Upper lobe of left lung (tissue), 6 donors: ENCODE results near the gene ABHD16B. TPM values are rescaled to one million over a fixed set of nuclear protein-coding genes. Genes with fewer than 3 reads are reported as not detected.
A peak's percentile ranks its signal among the peaks of the same experiment; 100 is the strongest.

Source experiments
- ATAC-seq, 2 donors: fragments of 200-7000 bp; cut with Tn5 transposase; one replicate each; pipeline ENCODE4 v1.9.1; 2022; ENCODE audit warnings: mild to moderate bottlenecking in 2 of 2, moderate library complexity in 2 of 2; ENCODE audit not compliant: low FRiP score in 2 of 2
- DNase-seq, 2 donors: peaks; one replicate each; pipeline ENCODE4 v3.0.0-alpha.2; 2019 to 2020
- H3K27ac ChIP-seq, 4 donors: fragments of 200-600 bp; sonication (generic); one replicate each; pipeline ENCODE4 v1.5.1; 2016 to 2019
- H3K27me3 ChIP-seq, 4 donors: fragments of 200-600 bp; sonication (generic); one replicate each; pipeline ENCODE4 v1.5.1; 2017 to 2019
- H3K36me3 ChIP-seq, 4 donors: fragments of 200-600 bp; sonication (generic); one replicate each; pipeline ENCODE4 v1.5.1; 2016 to 2019
- H3K4me1 ChIP-seq, 4 donors: fragments of 200-600 bp; sonication (generic); one replicate each; pipeline ENCODE4 v1.5.1; 2018 to 2019
- H3K4me3 ChIP-seq, 4 donors: fragments of 200-600 bp; sonication (generic); one replicate each; pipeline ENCODE4 v1.5.1; 2017 to 2019; ENCODE audit warnings: mild to moderate bottlenecking in 2 of 4, moderate library complexity in 1 of 4
- H3K9me3 ChIP-seq, 4 donors: fragments of 200-600 bp; sonication (generic); one replicate each; pipeline ENCODE4 v1.5.1; 2018 to 2019
- EP300 ChIP-seq, 4 donors: sonication (generic); formaldehyde crosslinking; IDR thresholded peaks; one replicate each; pipeline ENCODE4 v1.5.1; 2017; ENCODE audit warnings: antibody characterized with exemption in 4 of 4, control low read depth in 2 of 4
- POLR2A ChIP-seq, 4 donors: fragments of 450-650 bp; IDR thresholded peaks; one replicate each; pipeline ENCODE4 v1.5.1; 2016 to 2017; ENCODE audit warnings: antibody characterized with exemption in 4 of 4, mild to moderate bottlenecking in 2 of 4
- POLR2AphosphoS5 ChIP-seq, 2 donors: sonication (generic); formaldehyde crosslinking; IDR thresholded peaks; one replicate each; pipeline ENCODE4 v1.5.1; 2017; ENCODE audit warnings: antibody characterized with exemption in 2 of 2
- WGBS, 2 donors: methylation state at CpG; one replicate each; pipeline ENCODE4 v1.1.5; 2017 to 2018; 5-methylcytosine and 5-hydroxymethylcytosine counted together
- total RNA-seq, 6 donors: library from RNA; depleted of rRNA in 4 of 6; stranded (reverse); fragments of >200 nt in 4 of 6; gene quantifications; one replicate each; pipeline versions ENCODE4 v1.1.0 to v1.2.1, GENCODE V29; 2016 to 2021
- TF ChIP-seq, protein P1 (sequence below), 6 experiments: fragments of 450-650 bp in 4 of 6; fragments of 200-600 bp in 2 of 6; sonication (generic) in 2 of 6; IDR thresholded peaks; one replicate each; pipeline ENCODE4 v1.5.1; 2016 to 2019; ENCODE audit warnings: antibody characterized with exemption in 6 of 6
- donor health status: DM: no; HTN: no; CAD: no; lungs with moderate emphysema.
- donor health status: DM: no; HTN: yes; CAD: no; lungs with severe emphysema.

Gene ABHD16B
- total RNA-seq, 6 donors from 2014 or later: 0.23 TPM; not detected in 5

DNA sequence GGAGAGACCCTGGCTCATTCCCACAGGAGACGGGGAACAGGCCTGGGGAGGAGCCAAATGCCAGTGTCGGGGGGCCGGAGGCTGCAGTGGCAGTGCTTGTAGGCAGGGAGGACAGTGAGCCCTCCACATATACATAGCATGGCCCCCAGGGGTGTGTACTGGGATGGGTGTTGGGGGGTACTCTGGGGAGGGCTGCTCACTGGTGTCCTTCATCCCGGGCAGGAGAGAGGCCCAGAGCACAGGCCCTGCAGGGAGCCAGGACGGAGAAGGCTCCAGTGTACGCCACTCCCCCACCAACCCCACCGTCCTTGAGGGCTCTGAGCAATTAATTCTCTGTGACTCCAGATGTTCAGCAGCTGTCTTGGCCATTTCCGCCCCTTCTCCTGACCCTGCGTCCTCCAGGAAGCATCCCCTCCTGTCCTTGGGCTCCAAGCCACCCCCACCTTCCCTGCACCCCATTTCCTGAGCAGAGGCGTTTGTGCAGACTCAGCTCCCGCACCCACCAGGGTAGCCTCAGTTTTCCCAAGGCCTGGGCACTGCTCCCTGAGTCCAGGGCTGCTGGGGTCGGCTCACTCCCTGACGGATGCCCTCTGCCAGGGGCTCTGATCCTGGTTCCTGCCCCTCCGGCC lies 3.4 kb upstream of the ABHD16B start:
- Histone ChIP-seq H3K36me3 (peaks cover 0 to 19% (median 13%) of the 10 kb centered on the region in 4 donors), H3K27ac (peak overlapping the region; percentile 42 to 80 (median 66)), H3K4me1 (peaks cover 50 to 77% (median 58%) of the 10 kb centered on the region in 4 donors), H3K27me3 (peaks cover 0 to 5% (median 0%) of the 10 kb centered on the region in 4 donors), H3K4me3 (no peak overlapping the region), H3K9me3 (no peaks in the 10 kb centered on the region)
- TF ChIP-seq, protein P1, sequence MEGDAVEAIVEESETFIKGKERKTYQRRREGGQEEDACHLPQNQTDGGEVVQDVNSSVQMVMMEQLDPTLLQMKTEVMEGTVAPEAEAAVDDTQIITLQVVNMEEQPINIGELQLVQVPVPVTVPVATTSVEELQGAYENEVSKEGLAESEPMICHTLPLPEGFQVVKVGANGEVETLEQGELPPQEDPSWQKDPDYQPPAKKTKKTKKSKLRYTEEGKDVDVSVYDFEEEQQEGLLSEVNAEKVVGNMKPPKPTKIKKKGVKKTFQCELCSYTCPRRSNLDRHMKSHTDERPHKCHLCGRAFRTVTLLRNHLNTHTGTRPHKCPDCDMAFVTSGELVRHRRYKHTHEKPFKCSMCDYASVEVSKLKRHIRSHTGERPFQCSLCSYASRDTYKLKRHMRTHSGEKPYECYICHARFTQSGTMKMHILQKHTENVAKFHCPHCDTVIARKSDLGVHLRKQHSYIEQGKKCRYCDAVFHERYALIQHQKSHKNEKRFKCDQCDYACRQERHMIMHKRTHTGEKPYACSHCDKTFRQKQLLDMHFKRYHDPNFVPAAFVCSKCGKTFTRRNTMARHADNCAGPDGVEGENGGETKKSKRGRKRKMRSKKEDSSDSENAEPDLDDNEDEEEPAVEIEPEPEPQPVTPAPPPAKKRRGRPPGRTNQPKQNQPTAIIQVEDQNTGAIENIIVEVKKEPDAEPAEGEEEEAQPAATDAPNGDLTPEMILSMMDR (IDR thresholded peaks at IDR 0.05): no peak
- TF ChIP-seq POLR2AphosphoS5 (IDR thresholded peaks at IDR 0.05) (no peak), EP300 (IDR thresholded peaks at IDR 0.05) (no peak), POLR2A (IDR thresholded peaks at IDR 0.05) (no peak)
- DNase-seq (peak in 1 of 2 donors; percentile 61), ATAC-seq (peak in 1 of 2 donors; percentile 7)
- 30 to 34% methylated on average over 10 to 12 of the region's 14 CpGs for WGBS, 2 donors

DNA sequence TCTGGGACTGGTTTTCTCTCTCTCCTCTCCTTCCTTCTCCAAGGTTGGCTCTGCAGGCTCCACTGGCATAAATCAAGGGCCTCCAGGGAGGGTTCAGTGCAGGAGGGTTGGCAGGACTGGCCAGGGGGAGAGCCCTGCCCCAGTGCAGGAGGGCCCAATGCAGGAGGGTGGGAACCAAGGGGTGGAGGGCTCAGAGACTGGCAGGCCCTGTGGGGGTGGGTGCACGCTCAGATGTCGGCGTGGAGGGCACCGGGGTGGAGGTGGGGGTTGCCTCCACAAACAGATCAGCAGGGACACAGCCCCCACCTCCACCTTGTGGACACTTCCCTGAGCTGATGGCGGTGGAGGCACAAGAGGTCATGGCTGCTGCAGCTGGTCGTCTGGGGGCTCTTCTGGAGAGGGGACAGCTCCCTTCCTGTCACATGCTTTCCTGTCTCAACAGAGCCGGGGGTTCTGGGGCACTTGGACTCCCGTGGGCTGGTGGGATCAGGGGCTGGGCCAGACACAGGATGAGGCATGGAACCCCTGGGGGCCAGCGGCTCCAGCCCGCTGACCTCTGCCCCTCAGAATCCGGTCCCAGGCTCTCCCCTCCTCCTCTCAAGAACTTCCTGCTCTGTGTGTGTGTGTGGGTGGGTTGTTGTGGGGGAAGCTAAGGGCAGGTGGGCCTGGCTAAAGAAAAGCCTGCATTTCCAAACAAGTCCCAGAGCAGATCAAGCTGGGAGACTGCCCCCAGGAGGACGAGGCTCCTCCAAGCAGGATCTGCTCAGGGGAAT lies 2.7 kb upstream of the ABHD16B start:
- Histone ChIP-seq H3K4me1 (peaks cover 55 to 83% (median 62%) of the 10 kb centered on the region in 4 donors), H3K27ac (peak overlapping the region; percentile 42 to 80 (median 66)), H3K9me3 (no peaks in the 10 kb centered on the region), H3K4me3 (no peak overlapping the region), H3K27me3 (peaks cover 0 to 5% (median 0%) of the 10 kb centered on the region in 4 donors), H3K36me3 (peaks cover 0 to 19% (median 13%) of the 10 kb centered on the region in 4 donors)
- TF ChIP-seq, protein P1 (IDR thresholded peaks at IDR 0.05): peak in 2 of 6 experiments; percentile 19 to 28
- TF ChIP-seq EP300 (IDR thresholded peaks at IDR 0.05) (no peak), POLR2A (IDR thresholded peaks at IDR 0.05) (peak in 1 of 4 donors; percentile 3), POLR2AphosphoS5 (IDR thresholded peaks at IDR 0.05) (peak; percentile 10 to 19)
- ATAC-seq: peak; percentile 1 to 24
- WGBS, 2 donors: 0 to 8% methylated on average over 5 to 11 of the region's 12 CpGs
- DNase-seq: peak in 1 of 2 donors; percentile 72

DNA sequence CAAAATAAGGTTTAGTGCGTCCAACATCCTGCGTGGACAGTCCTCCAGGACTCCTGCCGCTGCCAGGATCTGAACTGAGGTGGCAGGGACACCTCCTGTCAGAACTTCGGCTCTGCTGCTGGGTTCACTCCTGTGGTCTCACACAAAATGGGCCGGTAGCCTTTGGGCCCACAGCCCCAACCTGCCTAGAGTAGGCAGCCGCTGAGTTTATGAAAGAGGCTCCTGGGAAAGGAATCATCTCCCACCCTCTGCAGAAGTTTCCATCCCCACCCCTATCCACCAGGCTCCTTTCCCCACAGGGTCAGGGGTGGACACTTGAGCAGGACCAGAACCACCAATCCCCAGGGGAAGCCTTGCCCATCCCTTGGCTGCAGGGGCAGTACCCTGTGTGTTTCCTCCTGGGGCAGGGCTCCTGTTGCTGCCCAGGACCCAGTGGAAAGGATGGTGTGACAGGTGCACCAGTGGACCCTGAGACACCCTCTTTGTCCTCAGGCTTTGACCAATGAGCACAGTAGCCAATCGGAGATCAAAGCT lies 2.1 kb upstream of the ABHD16B start:
- DNase-seq: no peak
- H3K27me3 ChIP-seq: peaks cover 0 to 5% (median 0%) of the 10 kb centered on the region in 4 donors
- TF ChIP-seq POLR2A (IDR thresholded peaks at IDR 0.05): no peak
- TF ChIP-seq, protein P1 (IDR thresholded peaks at IDR 0.05): peak in 1 of 6 experiments; percentile 3
- 45 to 50% methylated on average over 2 to 7 of the region's 7 CpGs for WGBS, 2 donors
- no peak for ATAC-seq
- H3K4me3 ChIP-seq: no peak overlapping the region
- H3K4me1 ChIP-seq: peaks cover 51 to 83% (median 59%) of the 10 kb centered on the region in 4 donors
- H3K27ac ChIP-seq: peak overlapping the region; percentile 42 to 80 (median 66)
- peaks cover 0 to 19% (median 13%) of the 10 kb centered on the region in 4 donors for H3K36me3 ChIP-seq
- H3K9me3 ChIP-seq: no peaks in the 10 kb centered on the region

DNA sequence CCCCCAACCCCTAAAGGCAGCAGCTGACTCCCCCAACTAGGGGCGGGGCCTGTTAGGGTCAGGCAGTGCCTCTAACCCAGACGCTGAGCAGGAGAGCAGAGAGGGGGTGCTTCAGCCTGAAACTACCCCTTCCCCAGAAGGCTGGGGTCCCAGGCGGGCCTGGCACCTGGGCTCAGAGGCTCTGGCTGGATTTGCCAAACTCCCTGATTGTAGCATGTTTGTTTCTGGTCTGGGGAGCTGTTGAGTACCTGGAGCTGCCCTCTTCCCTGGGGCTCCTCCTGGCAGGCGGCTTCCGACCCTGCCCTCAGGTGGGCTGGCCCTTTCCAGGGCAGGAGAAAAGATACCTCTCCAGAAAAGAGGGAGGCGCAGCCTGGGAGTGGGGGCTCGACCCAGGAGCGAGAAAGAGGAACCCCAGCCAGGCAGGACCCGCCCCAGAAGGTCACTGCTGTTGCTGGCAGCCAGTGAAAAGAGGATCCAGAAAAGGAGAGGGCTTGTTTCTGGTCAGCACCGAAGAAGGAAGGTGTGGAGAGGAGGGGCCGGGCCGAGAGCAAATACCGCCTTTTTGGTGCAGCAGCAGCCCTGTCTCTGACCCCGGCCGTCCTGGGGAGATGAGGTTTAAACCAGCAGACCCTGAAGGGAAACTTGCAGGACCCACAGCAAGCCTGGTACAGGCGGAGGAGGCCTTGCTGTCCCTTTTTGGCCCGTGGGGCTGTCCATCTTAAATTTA lies 810 bp upstream of the ABHD16B start:
- Histone ChIP-seq H3K36me3 (peaks cover 0 to 19% (median 13%) of the 10 kb centered on the region in 4 donors), H3K9me3 (no peaks in the 10 kb centered on the region), H3K4me3 (no peak overlapping the region), H3K27me3 (peaks cover 0 to 5% (median 0%) of the 10 kb centered on the region in 4 donors), H3K27ac (peak overlapping the region in 1 of 4 donors; percentile 60), H3K4me1 (peaks cover 43 to 70% (median 46%) of the 10 kb centered on the region in 4 donors)
- DNase-seq (peak; percentile 56 to 67), ATAC-seq (no peak)
- WGBS, 2 donors: 58 to 67% methylated on average over 14 to 17 of the region's 17 CpGs
- TF ChIP-seq, protein P1 (IDR thresholded peaks at IDR 0.05): no peak
- no peak for TF ChIP-seq EP300 (IDR thresholded peaks at IDR 0.05)
